Activated B cell treated with CpG ODN at 0.5 μM for 24 hours (primary cell): ENCODE data around the gene KCNJ9. TPM values are rescaled to one million over a fixed set of nuclear protein-coding genes. Genes with fewer than 3 reads are reported as not detected.

ENCODE experiments used
- ATAC-seq: fragments of 200-7000 bp; cut with Tn5 transposase; one replicate; pipeline ENCODE4 v1.10.0; 2021; ENCODE audit warnings: low read depth, mild to moderate bottlenecking, moderate library complexity
- CTCF ChIA-PET: fragments of 350-600 bp; sonication (Branson Sonifier 250); formaldehyde crosslinking; loops from one replicate; lab custom pipeline; 2021; ENCODE audit warnings: antibody characterized with exemption; lab: Charles Lee
- POLR2A ChIA-PET: fragments of 350-600 bp; sonication (Branson Sonifier 250); formaldehyde crosslinking; loops from one replicate; lab custom pipeline; 2021; ENCODE audit warnings: antibody characterized with exemption; lab: Charles Lee
- DNase-seq: peaks from one replicate; pipeline ENCODE4 v3.0.0; 2022
- H3K27ac Mint-ChIP-seq: one replicate; pipeline ENCODE4 v1.8.0; 2020; ENCODE audit warnings: mixed read lengths
- H3K27me3 Mint-ChIP-seq: one replicate; pipeline ENCODE4 v1.8.0; 2021; ENCODE audit warnings: mixed read lengths
- H3K36me3 Mint-ChIP-seq: one replicate; pipeline ENCODE4 v1.8.0; 2021; ENCODE audit warnings: low read depth, mixed read lengths
- H3K4me1 Mint-ChIP-seq: one replicate; pipeline ENCODE4 v1.8.0; 2021; ENCODE audit warnings: mixed read lengths
- H3K4me3 Mint-ChIP-seq: one replicate; pipeline ENCODE4 v1.8.0; 2020; ENCODE audit warnings: mild to moderate bottlenecking, mixed read lengths
- H3K9me3 Mint-ChIP-seq: one replicate; pipeline ENCODE4 v1.8.0; 2020; ENCODE audit warnings: mixed read lengths
- CTCF ChIP-seq: fragments of 200-600 bp; IDR thresholded peaks from one replicate; pipeline ENCODE4 v1.8.0; 2022; ENCODE audit warnings: antibody characterized with exemption, mild to moderate bottlenecking
- intact Hi-C: fragments of 100-400 bp; cut with micrococcal nuclease; formaldehyde crosslinking; loops from one replicate; pipeline ENCODE4 v1.15.1; 2024
- total RNA-seq: library from RNA; stranded (reverse); gene quantifications from 2 replicates; pipeline ENCODE4 v1.2.3, GENCODE V29; 2022

Gene KCNJ9
- total RNA-seq, 1 donor from 2014 or later, result not detected

- ATAC-seq (no peak), DNase-seq (no peak)
- CTCF ChIA-PET, result interaction anchor here (1.0 to 4.6 kb wide), 5 partner anchors 10 to 283 kb away, joined by 3 to 24 read pairs (median 5); no protein-coding TSS in a partner anchor
- POLR2A ChIA-PET, result interaction anchor here (1.2 kb wide), 1 partner anchor 9 kb away, joined by 4 read pairs; no protein-coding TSS in a partner anchor
- Mint-ChIP-seq H3K27ac (peak overlapping the region; percentile 87), H3K36me3 (peaks cover 34% of the 10 kb centered on the region), H3K9me3 (no peaks in the 10 kb centered on the region), H3K4me1 (peaks cover 38% of the 10 kb centered on the region), H3K27me3 (no peaks in the 10 kb centered on the region), H3K4me3 (peak overlapping the region; percentile 88)
- intact Hi-C loops, result loop anchor here (5.0 to 10.0 kb wide), 2 partner anchors 174 to 1298 kb away; no protein-coding TSS in a partner anchor
- TF ChIP-seq CTCF, result no peak
Measured at GRCh38 chr1:160096274-160097116, 15.2 kb downstream of the KCNJ9 start.

GRCh38 chr1:160097151-160097910, 16.0 kb downstream of the KCNJ9 start:
- no peaks in the 10 kb centered on the region for H3K27me3 Mint-ChIP-seq

GRCh38 chr1:160097911-160098851, 16.8 kb downstream of the KCNJ9 start, which contains the start of gene IGSF8:
Gene IGSF8, minus strand, starts transcription at chr1:160098619. Its CDS starts 147 bp downstream, at chr1:160098472.
- ChIA-PET POLR2A (interaction anchor here (0.9 to 2.0 kb wide), 10 partner anchors 10 to 248 kb away, joined by 3 to 11 read pairs (median 6); partner anchors contain the start of genes DCAF8, PEX19, PIGM and TAGLN2), CTCF (interaction anchor here (1.0 to 4.6 kb wide), 5 partner anchors 12 to 281 kb away, joined by 3 to 24 read pairs (median 17); no protein-coding TSS in a partner anchor)
- Mint-ChIP-seq H3K27me3 (no peaks in the 10 kb centered on the region), H3K4me3 (peak within 1 kb of the TSS; percentile 88), H3K27ac (peak within 1 kb of the TSS; percentile 87), H3K36me3 (peaks cover 19% of the 10 kb centered on the region), H3K9me3 (no peaks in the 10 kb centered on the region), H3K4me1 (peaks cover 39% of the 10 kb centered on the region)
- ATAC-seq, result peak; percentile 63
- DNase-seq, result peak; percentile 89
- intact Hi-C loops, result loop anchor here (5.0 to 10.0 kb wide), 2 partner anchors 176 to 1297 kb away; no protein-coding TSS in a partner anchor
- no peak for TF ChIP-seq CTCF

More at GRCh38 chr1:160097151-160097910, 16.0 kb downstream of the KCNJ9 start:
- Mint-ChIP-seq H3K36me3 (peaks cover 26% of the 10 kb centered on the region), H3K27ac (peak overlapping the region; percentile 87), H3K4me3 (peak overlapping the region; percentile 88), H3K9me3 (no peaks in the 10 kb centered on the region), H3K4me1 (peaks cover 39% of the 10 kb centered on the region)
- TF ChIP-seq CTCF, result no peak
- CTCF ChIA-PET, result interaction anchor here (1.0 to 4.6 kb wide), 5 partner anchors 11 to 282 kb away, joined by 3 to 24 read pairs (median 17); no protein-coding TSS in a partner anchor
- ATAC-seq, result no peak
- intact Hi-C loops, result loop anchor here (5.0 to 10.0 kb wide), 2 partner anchors 175 to 1297 kb away; no protein-coding TSS in a partner anchor
- POLR2A ChIA-PET, result interaction anchor here (1.1 to 2.0 kb wide), 4 partner anchors 11 to 249 kb away, joined by 4 to 11 read pairs (median 8); partner anchors contain the start of gene DCAF8
- DNase-seq, result no peak

GRCh38 chr1:160098852-160099561, 17.7 kb downstream of the KCNJ9 start:
- Mint-ChIP-seq H3K4me1 (peaks cover 39% of the 10 kb centered on the region), H3K36me3 (peaks cover 11% of the 10 kb centered on the region), H3K4me3 (peak overlapping the region; percentile 84), H3K9me3 (no peaks in the 10 kb centered on the region), H3K27me3 (no peaks in the 10 kb centered on the region), H3K27ac (peak overlapping the region; percentile 85)
- intact Hi-C loops, result loop anchor here (1.0 to 10.0 kb wide), 3 partner anchors 162 to 1296 kb away; no protein-coding TSS in a partner anchor
- TF ChIP-seq CTCF, result no peak
- DNase-seq, result peak; percentile 98
- ChIA-PET CTCF (interaction anchor here (1.2 to 4.6 kb wide), 4 partner anchors 13 to 278 kb away, joined by 6 to 24 read pairs (median 18); no protein-coding TSS in a partner anchor), POLR2A (interaction anchor here (0.8 to 2.0 kb wide), 9 partner anchors 10 to 186 kb away, joined by 3 to 11 read pairs (median 5); partner anchors contain the start of genes PEX19, PIGM and TAGLN2)
- ATAC-seq, result peak; percentile 90
